HepG2 (cell line): ENCODE results near the gene SPTBN4. TPM values are rescaled to one million over a fixed set of nuclear protein-coding genes. Genes with fewer than 3 reads are reported as not detected.

Experiments used
- ARNT2 ChIP-seq: sonication (generic); formaldehyde crosslinking; IDR thresholded peaks from 2 replicates; pipeline ENCODE4 v1.8.0; 2022; ENCODE audit warnings: mild to moderate bottlenecking, low read depth, missing genetic modification reagents, moderate library complexity
- ATF7-NPFF ChIP-seq: sonication (generic); formaldehyde crosslinking; IDR thresholded peaks from 2 replicates; pipeline ENCODE4 v1.8.1; 2023; ENCODE audit warnings: mild to moderate bottlenecking, low read depth, missing genetic modification reagents, moderate library complexity
- CAMTA2 ChIP-seq: sonication (generic); formaldehyde crosslinking; IDR thresholded peaks from 2 replicates; pipeline ENCODE4 v1.4.0; 2020; ENCODE audit warnings: mild to moderate bottlenecking, missing genetic modification reagents, borderline replicate concordance
- GMEB2 ChIP-seq: IDR thresholded peaks from 2 replicates; pipeline ENCODE4 v1.6.1; 2016; ENCODE audit warnings: missing biosample characterization, missing genetic modification reagents, low read depth
- HOXA9 ChIP-seq: sonication (generic); formaldehyde crosslinking; IDR thresholded peaks from 2 replicates; pipeline ENCODE4 v1.8.1; 2022; ENCODE audit warnings: missing genetic modification reagents, mild to moderate bottlenecking, moderate library complexity, borderline replicate concordance
- HOXD1 ChIP-seq: sonication (generic); formaldehyde crosslinking; IDR thresholded peaks from 2 replicates; pipeline ENCODE4 v1.5.0; 2020; ENCODE audit warnings: missing genetic modification reagents
- JUNB ChIP-seq: sonication (generic); formaldehyde crosslinking; IDR thresholded peaks from 2 replicates; pipeline ENCODE4 v1.8.0; 2022; ENCODE audit warnings: missing genetic modification reagents, mild to moderate bottlenecking, borderline replicate concordance
- MEIS2 ChIP-seq: sonication (generic); formaldehyde crosslinking; IDR thresholded peaks from 2 replicates; pipeline ENCODE4 v1.9.0; 2021; ENCODE audit warnings: mild to moderate bottlenecking, missing genetic modification reagents
- NR2F1 ChIP-seq, 2 experiments: fragments of 450-650 bp in 1 of 2; formaldehyde crosslinking in 1 of 2; IDR thresholded peaks; 2 replicates each; pipeline versions ENCODE4 v1.5.0 to v1.6.1; 2016 to 2020; ENCODE audit warnings: mild to moderate bottlenecking in 1 of 2, missing compliant biosample characterization in 1 of 2, missing genetic modification reagents in 1 of 2, moderate library complexity in 1 of 2
- RAD51 ChIP-seq: fragments of 450-650 bp; IDR thresholded peaks from 2 replicates; pipeline ENCODE4 v1.6.1; 2016; ENCODE audit warnings: borderline replicate concordance
- SALL1 ChIP-seq: sonication (generic); formaldehyde crosslinking; IDR thresholded peaks from 2 replicates; pipeline ENCODE4 v1.8.0; 2022; ENCODE audit warnings: mild to moderate bottlenecking, missing genetic modification reagents
- SALL2 ChIP-seq: sonication (generic); formaldehyde crosslinking; IDR thresholded peaks from 2 replicates; pipeline ENCODE4 v1.8.1; 2023; ENCODE audit warnings: mild to moderate bottlenecking, missing genetic modification reagents, inconsistent platforms
- SP2 ChIP-seq: sonication (generic); formaldehyde crosslinking; IDR thresholded peaks from 2 replicates; pipeline ENCODE4 v1.5.1; 2020; ENCODE audit warnings: mild to moderate bottlenecking, missing genetic modification reagents
- SRF ChIP-seq: IDR thresholded peaks from 2 replicates; pipeline ENCODE4 v1.6.1; 2011; ENCODE audit warnings: mild to moderate bottlenecking, low read depth, low read length, moderate library complexity
- ZBTB26 ChIP-seq: IDR thresholded peaks from 2 replicates; pipeline ENCODE4 v1.6.1; 2016; ENCODE audit warnings: missing compliant biosample characterization, missing genetic modification reagents, borderline replicate concordance
- ZNF431 ChIP-seq: sonication (generic); formaldehyde crosslinking; IDR thresholded peaks from 2 replicates; pipeline ENCODE4 v1.9.0; 2022; ENCODE audit warnings: missing genetic modification reagents, low read depth, mild to moderate bottlenecking, borderline replicate concordance
- ZNF629 ChIP-seq: sonication (generic); formaldehyde crosslinking; conservative IDR thresholded peaks from 2 replicates; pipeline ENCODE4 v1.5.0; 2020; ENCODE audit warnings: missing genetic modification reagents
- ZNF766 ChIP-seq: sonication (generic); formaldehyde crosslinking; IDR thresholded peaks from 2 replicates; pipeline ENCODE4 v1.5.0; 2020; ENCODE audit warnings: missing genetic modification reagents, borderline replicate concordance
- ZNF777 ChIP-seq: sonication (generic); formaldehyde crosslinking; IDR thresholded peaks from 2 replicates; pipeline ENCODE4 v1.4.0; 2020; ENCODE audit warnings: missing genetic modification reagents
- polyA plus RNA-seq, 8 experiments: library from polyadenylated mRNA; depleted of rRNA in 3 of 8; stranded (reverse) in 7 of 8; unstranded in 1 of 8; fragments of >200 nt; fragmentation: Illumina TruSeq in 4 of 8; extraction: Trizol in 4 of 8; gene quantifications; 2 replicates each; pipeline versions ENCODE4 v1.2.1 to v1.2.3, GENCODE V29; 2011 to 2016; ENCODE audit warnings: low read depth in 4 of 8, missing spikeins in 1 of 8, mixed read lengths in 1 of 8; ENCODE audit not compliant: insufficient read depth in 1 of 8
- total RNA-seq, 5 experiments: library from RNA; depleted of rRNA; stranded (reverse); fragments of >200 nt; fragmentation: Illumina TruSeq; extraction: Trizol; gene quantifications; 2 replicates each; pipeline ENCODE4 v1.2.3, GENCODE V29; 2016; ENCODE audit warnings: low read depth in 1 of 5
- TF ChIP-seq, protein P1 (sequence below): sonication (generic); formaldehyde crosslinking; IDR thresholded peaks from 2 replicates; pipeline ENCODE4 v1.4.0; 2020; ENCODE audit warnings: missing genetic modification reagents
- TF ChIP-seq, protein P2 (sequence below): IDR thresholded peaks from 2 replicates; pipeline ENCODE4 v1.6.1; 2012; ENCODE audit warnings: low read depth, low read length, improper control_type of control experiment

The SPTBN4 gene
- total and polyA plus RNA-seq, 2 of the 13 experiments (the other 11 are each of a cell fraction or from before 2014, with no cell fraction given): 0.11 TPM

GRCh38 chr19:40530091-40530901, 63.5 kb downstream of the SPTBN4 start (continued):
- TF ChIP-seq ZNF431 (CRISPR knock-in tag) (no peak), GMEB2 (CRISPR knock-in tag) (no peak), ATF7-NPFF (peak; percentile 53; the same call in 1 of the 2 replicates), RAD51 (no peak), SALL2 (CRISPR knock-in tag) (no peak), JUNB (CRISPR knock-in tag) (no peak), ZNF766 (no peak), ARNT2 (CRISPR knock-in tag) (peak; percentile 64; the same call in 1 of the 2 replicates), SRF (no peak), ZNF777 (CRISPR knock-in tag) (peak; percentile 75), HOXD1 (CRISPR knock-in tag) (no peak), HOXA9 (no peak), NR2F1 (CRISPR knock-in tag; IDR thresholded peaks at IDR 0.05) (no peak), ZBTB26 (no peak), SP2 (CRISPR knock-in tag) (no peak), SALL1 (CRISPR knock-in tag) (peak; percentile 39; the same call in 1 of the 2 replicates), CAMTA2 (CRISPR knock-in tag) (no peak), ZNF629 (CRISPR knock-in tag) (no peak), MEIS2 (CRISPR knock-in tag) (peak; percentile 57; the same call in 1 of the 2 replicates)
- TF ChIP-seq, protein P1, sequence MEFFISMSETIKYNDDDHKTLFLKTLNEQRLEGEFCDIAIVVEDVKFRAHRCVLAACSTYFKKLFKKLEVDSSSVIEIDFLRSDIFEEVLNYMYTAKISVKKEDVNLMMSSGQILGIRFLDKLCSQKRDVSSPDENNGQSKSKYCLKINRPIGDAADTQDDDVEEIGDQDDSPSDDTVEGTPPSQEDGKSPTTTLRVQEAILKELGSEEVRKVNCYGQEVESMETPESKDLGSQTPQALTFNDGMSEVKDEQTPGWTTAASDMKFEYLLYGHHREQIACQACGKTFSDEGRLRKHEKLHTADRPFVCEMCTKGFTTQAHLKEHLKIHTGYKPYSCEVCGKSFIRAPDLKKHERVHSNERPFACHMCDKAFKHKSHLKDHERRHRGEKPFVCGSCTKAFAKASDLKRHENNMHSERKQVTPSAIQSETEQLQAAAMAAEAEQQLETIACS (CRISPR knock-in tag): peak; percentile 84
- TF ChIP-seq, protein P2, sequence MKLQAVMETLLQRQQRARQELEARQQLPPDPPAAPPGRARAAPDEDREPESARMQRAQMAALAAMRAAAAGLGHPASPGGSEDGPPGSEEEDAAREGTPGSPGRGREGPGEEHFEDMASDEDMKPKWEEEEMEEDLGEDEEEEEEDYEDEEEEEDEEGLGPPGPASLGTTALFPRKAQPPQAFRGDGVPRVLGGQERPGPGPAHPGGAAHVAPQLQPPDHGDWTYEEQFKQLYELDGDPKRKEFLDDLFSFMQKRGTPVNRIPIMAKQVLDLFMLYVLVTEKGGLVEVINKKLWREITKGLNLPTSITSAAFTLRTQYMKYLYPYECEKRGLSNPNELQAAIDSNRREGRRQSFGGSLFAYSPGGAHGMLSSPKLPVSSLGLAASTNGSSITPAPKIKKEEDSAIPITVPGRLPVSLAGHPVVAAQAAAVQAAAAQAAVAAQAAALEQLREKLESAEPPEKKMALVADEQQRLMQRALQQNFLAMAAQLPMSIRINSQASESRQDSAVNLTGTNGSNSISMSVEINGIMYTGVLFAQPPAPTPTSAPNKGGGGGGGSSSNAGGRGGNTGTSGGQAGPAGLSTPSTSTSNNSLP: no peak
